ENCODE measurements around the gene C1orf53. TPM values are rescaled to one million over a fixed set of nuclear protein-coding genes. Genes with fewer than 3 reads are reported as not detected.

Gene C1orf53
- total and polyA plus RNA-seq, 2 of the 13 experiments (the other 11 are each of a cell fraction or from before 2014, with no cell fraction given): 5.8 to 10.1 TPM

GRCh38 chr1:197908716-197909220 is 6.3 kb downstream of the C1orf53 start:
- no peak for FAIRE-seq
- H3K9ac ChIP-seq (ENCODE audit: insufficient read depth, low read depth, low read length): no peak overlapping the region
- in situ Hi-C loops (cut with HindIII; ENCODE audit: extremely low pct_ligation_motif_present, low pct_unique_long_range_greater_than_20kb): no loop called here
- no TSS peak for BruUV-seq (replicated peaks)
- ChIA-PET CTCF (ENCODE audit: low intra/inter-chr PET ratio, low total read pairs) (no interaction called here), POLR2A (no interaction called here)
- intact Hi-C loops (cut with micrococcal nuclease; ENCODE audit: unreplicated experiment): no loop called here
- H3K79me2 ChIP-seq (ENCODE audit: insufficient read depth, low read length): no peaks in the 10 kb centered on the region
- ATAC-seq: no peak
- no peaks in the 10 kb centered on the region for H3K9me3 ChIP-seq (ENCODE audit: low read length)
- no peak for DNase-seq (ENCODE audit: low spot score)
- peaks cover 11 to 46% of the 10 kb centered on the region in 2 experiments; a peak in 3 of 5 replicates for H3K27me3 ChIP-seq (ENCODE audit: control insufficient read depth in 1 of 2, insufficient read depth in 2 of 2, low read length in 2 of 2)
- no peak overlapping the region for H3K27ac ChIP-seq (ENCODE audit: extremely low read length, insufficient read depth, low read length)
- 83% methylated on average over 14 of the region's 14 CpGs for WGBS (ENCODE audit: low lambda C conversion rate)
- H3K4me1 ChIP-seq (ENCODE audit: insufficient read depth, low read length): peaks cover 41% of the 10 kb centered on the region
- H2AFZ ChIP-seq (ENCODE audit: low read length): no peak overlapping the region
- H3K36me3 ChIP-seq (replicated peaks in 1 of 2; ENCODE audit: control insufficient read depth in 1 of 2, insufficient read depth in 2 of 2, low read length in 2 of 2): no peaks in the 10 kb centered on the region
- no peak overlapping the region for H3K4me2 ChIP-seq (ENCODE audit: low read depth, low read length)
- no peaks in the 10 kb centered on the region for H4K20me1 ChIP-seq (ENCODE audit: insufficient read depth, low read length)
- TF ChIP-seq ZBTB1 (CRISPR knock-in tag; IDR thresholded peaks at IDR 0.05; ENCODE audit: borderline replicate concordance) (no peak), ZSCAN30 (CRISPR knock-in tag; IDR thresholded peaks at IDR 0.05) (no peak), PITX1 (CRISPR knock-in tag; IDR thresholded peaks at IDR 0.05) (no peak), POLR2AphosphoS5 (IDR thresholded peaks at IDR 0.05; ENCODE audit: low read depth, low read length) (no peak), ZNF431 (CRISPR knock-in tag; IDR thresholded peaks at IDR 0.05; ENCODE audit: borderline replicate concordance, low read depth) (no peak), PATZ1 (CRISPR knock-in tag; IDR thresholded peaks at IDR 0.05) (no peak), DRAP1 (CRISPR knock-in tag; IDR thresholded peaks at IDR 0.05) (no peak), NRL (CRISPR knock-in tag; IDR thresholded peaks at IDR 0.05; ENCODE audit: borderline replicate concordance) (no peak), EED (CRISPR knock-in tag; IDR thresholded peaks at IDR 0.05) (no peak), MXD4 (CRISPR knock-in tag; IDR thresholded peaks at IDR 0.05) (no peak), NFIB (CRISPR knock-in tag; IDR thresholded peaks at IDR 0.05; ENCODE audit: borderline replicate concordance) (no peak), ZNF496 (CRISPR knock-in tag; IDR thresholded peaks at IDR 0.05; ENCODE audit: insufficient replicate concordance) (no peak), ZSCAN31 (CRISPR knock-in tag; IDR thresholded peaks at IDR 0.05; ENCODE audit: low read depth) (no peak)
- H3K4me3 ChIP-seq (replicated peaks in 1 of 3; ENCODE audit: insufficient read depth in 1 of 3, low read depth in 2 of 3, low read length in 3 of 3): no peak overlapping the region

Data from HepG2 (cell line).